ENCODE results near the gene SHISA8. TPM values are rescaled to one million over a fixed set of nuclear protein-coding genes. Genes with fewer than 3 reads are reported as not detected.

The SHISA8 gene
- total RNA-seq, 1 donor from 2014 or later, result not detected

GRCh38 chr22:41932353-41932752 is 17.5 kb upstream of the SHISA8 start:
- Mint-ChIP-seq H3K36me3 (ENCODE audit: low read depth) (no peaks in the 10 kb centered on the region), H3K9me3 (ENCODE audit: low read depth) (no peaks in the 10 kb centered on the region), H3K4me3 (ENCODE audit: unreplicated experiment) (no peak overlapping the region), H3K27ac (ENCODE audit: unreplicated experiment) (no peak overlapping the region), H3K27me3 (ENCODE audit: low read depth) (peaks cover 2% of the 10 kb centered on the region), H3K4me1 (ENCODE audit: low read depth) (no peaks in the 10 kb centered on the region)
- no peak for TF ChIP-seq CTCF (IDR thresholded peaks at IDR 0.05)
- no peak for DNase-seq (ENCODE audit: low spot score)

- Mint-ChIP-seq H3K4me3 (ENCODE audit: unreplicated experiment) (no peak overlapping the region), H3K4me1 (ENCODE audit: low read depth) (no peaks in the 10 kb centered on the region)
- no peak for DNase-seq (ENCODE audit: low spot score)
These were observed 16.9 kb upstream of the SHISA8 start for GRCh38 chr22:41931701-41932269.

GRCh38 chr22:41929418-41929810 is 14.5 kb upstream of the SHISA8 start:
- Mint-ChIP-seq H3K4me1 (ENCODE audit: low read depth) (peaks cover 4% of the 10 kb centered on the region), H3K4me3 (ENCODE audit: unreplicated experiment) (no peak overlapping the region), H3K27me3 (ENCODE audit: low read depth) (peaks cover 9% of the 10 kb centered on the region), H3K36me3 (ENCODE audit: low read depth) (no peaks in the 10 kb centered on the region), H3K27ac (ENCODE audit: unreplicated experiment) (no peak overlapping the region), H3K9me3 (ENCODE audit: low read depth) (no peaks in the 10 kb centered on the region)
- TF ChIP-seq CTCF (IDR thresholded peaks at IDR 0.05), result no peak
- DNase-seq (ENCODE audit: low spot score), result no peak

More at GRCh38 chr22:41931701-41932269, 16.9 kb upstream of the SHISA8 start:
- Mint-ChIP-seq H3K36me3 (ENCODE audit: low read depth) (no peaks in the 10 kb centered on the region), H3K27ac (ENCODE audit: unreplicated experiment) (no peak overlapping the region), H3K27me3 (ENCODE audit: low read depth) (peaks cover 2% of the 10 kb centered on the region), H3K9me3 (ENCODE audit: low read depth) (no peaks in the 10 kb centered on the region)
- TF ChIP-seq CTCF (IDR thresholded peaks at IDR 0.05), result no peak

- Mint-ChIP-seq H3K9me3 (ENCODE audit: low read depth) (no peaks in the 10 kb centered on the region), H3K27me3 (ENCODE audit: low read depth) (peaks cover 9% of the 10 kb centered on the region), H3K4me3 (ENCODE audit: unreplicated experiment) (no peak overlapping the region), H3K36me3 (ENCODE audit: low read depth) (no peaks in the 10 kb centered on the region), H3K27ac (ENCODE audit: unreplicated experiment) (no peak overlapping the region), H3K4me1 (ENCODE audit: low read depth) (peaks cover 4% of the 10 kb centered on the region)
- DNase-seq (ENCODE audit: low spot score), result no peak
- TF ChIP-seq CTCF (IDR thresholded peaks at IDR 0.05), result no peak
These were observed 13.9 kb upstream of the SHISA8 start for GRCh38 chr22:41928593-41929417.

GRCh38 chr22:41927813-41928212 is 12.9 kb upstream of the SHISA8 start:
- no peak overlapping the region for H3K27ac Mint-ChIP-seq (ENCODE audit: unreplicated experiment)
- no peak overlapping the region for H3K4me3 Mint-ChIP-seq (ENCODE audit: unreplicated experiment)

More at GRCh38 chr22:41927813-41928212, 12.9 kb upstream of the SHISA8 start:
- TF ChIP-seq CTCF (IDR thresholded peaks at IDR 0.05), result no peak
- H3K36me3 Mint-ChIP-seq (ENCODE audit: low read depth), result no peaks in the 10 kb centered on the region
- H3K9me3 Mint-ChIP-seq (ENCODE audit: low read depth), result no peaks in the 10 kb centered on the region
- DNase-seq (ENCODE audit: low spot score), result no peak
- peaks cover 4% of the 10 kb centered on the region for H3K4me1 Mint-ChIP-seq (ENCODE audit: low read depth)
- peaks cover 13% of the 10 kb centered on the region for H3K27me3 Mint-ChIP-seq (ENCODE audit: low read depth)
